ENCODE data around the gene DBF4B. TPM values are rescaled to one million over a fixed set of nuclear protein-coding genes. Genes with fewer than 3 reads are reported as not detected.
"Not testable (repeated sequence)": the region's sequence is repeated elsewhere in the genome, so short reads cannot be mapped to it uniquely, and the experiment has no call there.

DBF4B gene
- total and polyA plus RNA-seq, 12 donors: 1.9 to 10.5 (median 4.7) TPM

GRCh38 chr17:44751806-44752205 lies 43.3 kb downstream of the DBF4B start:
- no peaks in the 10 kb centered on the region for H3K36me3 ChIP-seq (replicated peaks in 1 of 2)
- no peak for TF ChIP-seq CTCF (IDR thresholded peaks at IDR 0.05)
- TF ChIP-seq POLR2A (IDR thresholded peaks at IDR 0.05): no peak
- H3K9me3 ChIP-seq (replicated peaks in 1 of 3): no peaks in the 10 kb centered on the region
- no peak overlapping the region for H3K27ac ChIP-seq
- H3K27me3 ChIP-seq: peaks cover under 1% of the 10 kb centered on the region
- 89 to 95% (median 94%) methylated on average over 10 of the region's 10 CpGs for WGBS, 4 donors
- DNase-seq: no peak
- intact Hi-C loops (cut with DNase I): no loop called here
- no peaks in the 10 kb centered on the region for H3K4me1 ChIP-seq (replicated peaks in 1 of 2)
- no peak overlapping the region for H3K4me3 ChIP-seq

GRCh38 chr17:44752953-44753861 lies 44.7 kb downstream of the DBF4B start:
- no peak for DNase-seq
- TF ChIP-seq POLR2A (IDR thresholded peaks at IDR 0.05): no peak
- no peak for TF ChIP-seq CTCF (IDR thresholded peaks at IDR 0.05)
- intact Hi-C loops (cut with DNase I): no loop called here
- Histone ChIP-seq H3K9me3 (replicated peaks in 1 of 3) (no peaks in the 10 kb centered on the region), H3K36me3 (replicated peaks in 1 of 2) (no peaks in the 10 kb centered on the region), H3K4me3 (no peak overlapping the region), H3K27ac (no peak overlapping the region), H3K4me1 (replicated peaks in 1 of 2) (no peaks in the 10 kb centered on the region), H3K27me3 (peaks cover 7% of the 10 kb centered on the region)
- 84 to 86% (median 84%) methylated on average over 4 to 17 of the region's 17 CpGs for WGBS, 4 donors

GRCh38 chr17:44754276-44754675 lies 45.8 kb downstream of the DBF4B start:
- no peak for TF ChIP-seq POLR2A (IDR thresholded peaks at IDR 0.05)
- no peak for TF ChIP-seq CTCF (IDR thresholded peaks at IDR 0.05)
- intact Hi-C loops (cut with DNase I): no loop called here
- no peaks in the 10 kb centered on the region for H3K36me3 ChIP-seq (replicated peaks in 1 of 2)
- peaks cover 3 to 4% of the 10 kb centered on the region in 2 donors for H3K4me1 ChIP-seq (replicated peaks in 1 of 2)
- 78 to 83% (median 81%) methylated on average over 7 of the region's 7 CpGs for WGBS, 4 donors
- DNase-seq: no peak
- H3K4me3 ChIP-seq: no peak overlapping the region
- H3K27me3 ChIP-seq: peaks cover 12% of the 10 kb centered on the region
- no peak overlapping the region for H3K27ac ChIP-seq
- H3K9me3 ChIP-seq (replicated peaks in 1 of 3): no peaks in the 10 kb centered on the region

- 83 to 97% (median 85%) methylated on average over 4 to 5 of the region's 5 CpGs for WGBS, 4 donors
These were observed 46.7 kb downstream of the DBF4B start for GRCh38 chr17:44755180-44755579.

More at GRCh38 chr17:44755180-44755579, 46.7 kb downstream of the DBF4B start:
- H3K4me1 ChIP-seq (replicated peaks in 1 of 2); H3K4me3 ChIP-seq; H3K36me3 ChIP-seq (replicated peaks in 1 of 2); H3K9me3 ChIP-seq (replicated peaks in 1 of 3); intact Hi-C loops (cut with DNase I); DNase-seq; H3K27ac ChIP-seq: not testable (repeated sequence)
- peaks cover 21% of the 10 kb centered on the region for H3K27me3 ChIP-seq
